Fibroblast of lung (primary cell): ENCODE data around the gene MAP7. TPM values are rescaled to one million over a fixed set of nuclear protein-coding genes. Genes with fewer than 3 reads are reported as not detected.

ENCODE experiments used
- DNase-seq, 2 donors: peaks; one replicate each; pipeline versions ENCODE4 v3.0.0 to v3.0.0-alpha.2; 2010; ENCODE audit warnings: low read depth in 2 of 2
- H2AFZ ChIP-seq: 2 replicates; pipeline ENCODE4 v1.5.1; 2012; ENCODE audit warnings: low read length, control low read depth, inconsistent platforms
- H3K27ac ChIP-seq: 2 replicates; pipeline ENCODE4 v1.5.1; 2011; ENCODE audit warnings: low read length, control low read depth; ENCODE audit not compliant: insufficient read depth
- H3K27me3 ChIP-seq: 2 replicates; pipeline ENCODE4 v1.5.1; 2011; ENCODE audit warnings: mild to moderate bottlenecking, low read length; ENCODE audit not compliant: control insufficient read depth, insufficient read depth
- H3K36me3 ChIP-seq: 2 replicates; pipeline ENCODE4 v1.5.1; 2011; ENCODE audit warnings: low read length; ENCODE audit not compliant: control insufficient read depth, insufficient read depth
- H3K4me1 ChIP-seq: 2 replicates; pipeline ENCODE4 v1.5.1; 2011; ENCODE audit warnings: low read length; ENCODE audit not compliant: control insufficient read depth, insufficient read depth; ENCODE audit errors: extremely low read depth
- H3K4me2 ChIP-seq: 2 replicates; pipeline ENCODE4 v1.5.1; 2011; ENCODE audit warnings: low read length, control low read depth; ENCODE audit not compliant: insufficient read depth; ENCODE audit errors: extremely low read depth
- H3K4me3 ChIP-seq, 4 experiments: fragments of 200-600 bp in 1 of 4; sonication (generic) in 1 of 4; replicated peaks in 1 of 4; 2 replicates each; pipeline ENCODE4 v1.5.1; 2011 to 2016; ENCODE audit warnings: low read length in 4 of 4, low read depth in 3 of 4, mild to moderate bottlenecking in 3 of 4, control low read depth in 2 of 4, inconsistent platforms in 1 of 4, mixed read lengths in 1 of 4; ENCODE audit not compliant: insufficient read depth in 1 of 4; ENCODE audit errors: control extremely low read depth in 1 of 4
- H3K79me2 ChIP-seq: 2 replicates; pipeline ENCODE4 v1.5.1; 2012; ENCODE audit warnings: mild to moderate bottlenecking, low read length, inconsistent platforms; ENCODE audit not compliant: control insufficient read depth, insufficient read depth
- H3K9ac ChIP-seq: 2 replicates; pipeline ENCODE4 v1.5.1; 2011; ENCODE audit warnings: mild to moderate bottlenecking, low read length, control low read depth; ENCODE audit not compliant: insufficient read depth
- H3K9me3 ChIP-seq: 2 replicates; pipeline ENCODE4 v1.5.1; 2012; ENCODE audit warnings: low read depth, low read length; ENCODE audit not compliant: control insufficient read depth, insufficient read depth
- H4K20me1 ChIP-seq: 2 replicates; pipeline ENCODE4 v1.5.1; 2011; ENCODE audit warnings: low read length; ENCODE audit not compliant: control insufficient read depth, insufficient read depth; ENCODE audit errors: extremely low read depth
- EZH2 ChIP-seq: IDR thresholded peaks from 2 replicates; pipeline ENCODE4 v1.5.1; 2012; ENCODE audit warnings: low read length, control low read depth, mild to moderate bottlenecking; ENCODE audit errors: missing control alignments
- polyA plus RNA-seq, 2 donors: library from polyadenylated mRNA; depleted of rRNA in 1 of 2; stranded (reverse) in 1 of 2; unstranded in 1 of 2; fragments of >200 nt; gene quantifications; 2 replicates each; pipeline ENCODE4 v1.2.1, GENCODE V29; 2011 to 2012; ENCODE audit warnings: missing spikeins in 1 of 2
- total RNA-seq: library from RNA; depleted of rRNA; stranded (reverse); fragments of >200 nt; gene quantifications from 2 replicates; pipeline ENCODE4 v1.2.1, GENCODE V29; 2014
- TF ChIP-seq, protein P1 (sequence below), 2 donors: IDR thresholded peaks in 1 of 2; conservative IDR thresholded peaks in 1 of 2; 1 replicate in 1 of 2; 2 replicates in 1 of 2; pipeline ENCODE4 v1.5.1; 2011 to 2012; ENCODE audit warnings: low read length in 2 of 2, control low read depth in 1 of 2, inconsistent platforms in 1 of 2, low read depth in 1 of 2, mild to moderate bottlenecking in 1 of 2

MAP7 gene
- total and polyA plus RNA-seq, 2 donors (not counting 1 experiment from before 2014, with no cell fraction given) = 0.40 to 1.5 TPM

DNA sequence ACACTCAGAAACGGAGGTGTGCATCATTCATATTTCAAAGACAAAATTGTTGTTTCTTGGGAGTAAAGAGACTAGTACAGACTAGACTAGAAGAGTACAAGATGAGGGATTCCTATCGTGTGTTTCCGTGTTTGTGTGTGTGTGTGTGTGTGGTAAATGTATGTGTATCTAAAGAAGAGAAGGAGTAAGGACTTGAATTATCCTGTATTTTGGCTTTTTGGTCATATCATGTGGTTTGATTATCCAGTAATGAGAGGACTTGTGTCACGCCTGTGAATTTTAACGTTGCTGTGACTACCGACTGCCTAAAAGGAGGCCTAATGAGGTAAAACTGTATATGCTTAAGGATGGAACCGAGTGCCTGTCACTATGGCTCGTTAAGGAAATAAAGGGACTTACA lies 44.4 kb upstream of the MAP7 start:
- no peak overlapping the region for H2AFZ ChIP-seq
- H4K20me1 ChIP-seq = no peaks in the 10 kb centered on the region
- H3K4me3 ChIP-seq = no peak overlapping the region
- peaks cover 2% of the 10 kb centered on the region for H3K36me3 ChIP-seq
- no peaks in the 10 kb centered on the region for H3K27me3 ChIP-seq
- no peak for TF ChIP-seq EZH2
- TF ChIP-seq, protein P1, sequence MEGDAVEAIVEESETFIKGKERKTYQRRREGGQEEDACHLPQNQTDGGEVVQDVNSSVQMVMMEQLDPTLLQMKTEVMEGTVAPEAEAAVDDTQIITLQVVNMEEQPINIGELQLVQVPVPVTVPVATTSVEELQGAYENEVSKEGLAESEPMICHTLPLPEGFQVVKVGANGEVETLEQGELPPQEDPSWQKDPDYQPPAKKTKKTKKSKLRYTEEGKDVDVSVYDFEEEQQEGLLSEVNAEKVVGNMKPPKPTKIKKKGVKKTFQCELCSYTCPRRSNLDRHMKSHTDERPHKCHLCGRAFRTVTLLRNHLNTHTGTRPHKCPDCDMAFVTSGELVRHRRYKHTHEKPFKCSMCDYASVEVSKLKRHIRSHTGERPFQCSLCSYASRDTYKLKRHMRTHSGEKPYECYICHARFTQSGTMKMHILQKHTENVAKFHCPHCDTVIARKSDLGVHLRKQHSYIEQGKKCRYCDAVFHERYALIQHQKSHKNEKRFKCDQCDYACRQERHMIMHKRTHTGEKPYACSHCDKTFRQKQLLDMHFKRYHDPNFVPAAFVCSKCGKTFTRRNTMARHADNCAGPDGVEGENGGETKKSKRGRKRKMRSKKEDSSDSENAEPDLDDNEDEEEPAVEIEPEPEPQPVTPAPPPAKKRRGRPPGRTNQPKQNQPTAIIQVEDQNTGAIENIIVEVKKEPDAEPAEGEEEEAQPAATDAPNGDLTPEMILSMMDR (conservative IDR thresholded peaks at IDR 0.05 in 1 of 2, IDR thresholded peaks at IDR 0.05 in 1 of 2; ENCODE audit: low read depth in 1 of 2, low read length in 2 of 2) = no peak
- H3K27ac ChIP-seq = peak overlapping the region; percentile 80
- H3K4me2 ChIP-seq = peak overlapping the region; percentile 18
- no peak for DNase-seq
- H3K9me3 ChIP-seq = no peaks in the 10 kb centered on the region
- no peaks in the 10 kb centered on the region for H3K79me2 ChIP-seq
- H3K9ac ChIP-seq = no peak overlapping the region
- peaks cover 10% of the 10 kb centered on the region for H3K4me1 ChIP-seq

DNA sequence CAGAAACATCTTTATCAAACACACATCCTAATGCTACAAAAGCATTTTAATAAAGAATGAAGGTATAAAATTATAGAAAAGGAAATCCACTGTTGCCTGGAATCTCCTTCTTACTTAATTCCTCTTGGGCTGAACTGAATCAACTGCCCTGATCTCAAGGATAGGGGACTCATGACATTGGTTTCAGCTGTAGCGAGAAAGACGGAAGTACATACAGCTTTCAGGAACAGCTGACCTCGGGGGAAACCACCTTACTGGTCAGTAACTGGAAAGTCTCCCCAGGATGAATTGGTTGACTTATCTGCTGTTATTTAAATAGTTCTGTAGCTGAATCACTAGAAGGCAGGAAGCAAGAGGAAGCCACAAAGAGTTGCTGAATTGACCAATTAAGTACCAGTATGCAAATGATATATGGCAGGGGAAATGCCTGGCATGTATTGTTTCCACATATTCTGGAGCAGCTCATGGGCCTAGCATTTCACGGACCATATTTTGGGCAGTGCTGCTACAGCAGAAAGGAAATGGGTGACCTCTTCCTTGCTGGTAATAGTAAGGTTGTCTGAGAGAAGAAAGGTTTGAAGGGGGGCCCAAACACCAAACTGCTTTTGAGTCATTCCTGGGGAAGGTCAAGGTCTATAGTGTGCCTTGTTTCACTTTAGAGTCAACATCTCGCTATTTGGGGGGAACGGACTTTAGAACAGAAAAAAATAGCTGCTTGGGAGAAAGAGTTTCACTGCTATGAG lies 43.7 kb upstream of the MAP7 start:
- H2AFZ ChIP-seq = no peak overlapping the region

DNA sequence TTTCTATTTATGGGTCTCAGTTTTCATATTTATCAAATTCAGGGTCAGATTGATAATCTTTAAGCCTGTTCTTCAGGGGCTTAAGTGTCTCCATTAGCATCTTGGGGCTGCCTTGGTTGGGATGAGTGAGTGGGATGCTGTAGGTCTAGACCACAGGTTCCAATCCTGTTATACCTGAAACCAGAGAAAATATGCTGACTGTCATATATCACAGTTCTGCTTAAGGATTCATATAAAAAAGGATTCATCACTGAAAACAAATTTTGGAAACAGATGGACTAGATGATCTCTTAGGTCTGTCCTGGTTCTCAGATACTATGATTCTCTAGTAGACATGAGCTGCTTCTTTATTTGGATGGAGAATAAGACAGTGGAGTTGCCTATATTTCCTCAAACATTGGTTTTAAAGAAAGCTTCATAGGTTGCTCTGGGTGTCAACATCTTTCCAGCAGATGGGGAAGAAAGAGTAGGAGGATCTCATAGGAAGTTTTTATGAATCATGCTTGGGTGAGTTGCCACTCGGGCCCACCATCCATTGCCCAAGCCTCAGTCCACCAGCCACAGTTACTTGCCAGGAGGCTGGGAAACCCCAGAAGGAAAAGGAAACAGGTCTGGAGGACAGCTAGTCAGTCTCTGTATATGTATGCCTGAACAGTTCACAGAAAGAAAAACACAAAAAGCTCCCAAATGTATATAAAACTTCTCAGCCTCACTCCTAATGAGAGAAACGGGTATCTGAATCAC lies 42.9 kb upstream of the MAP7 start:
- no peaks in the 10 kb centered on the region for H3K79me2 ChIP-seq
- DNase-seq = peak; percentile 43 to 71
- H3K4me3 ChIP-seq = no peak overlapping the region
- no peaks in the 10 kb centered on the region for H3K36me3 ChIP-seq
- no peaks in the 10 kb centered on the region for H3K27me3 ChIP-seq
- H3K9me3 ChIP-seq = no peaks in the 10 kb centered on the region
- H3K4me2 ChIP-seq = no peak overlapping the region
- H3K4me1 ChIP-seq = peaks cover 8% of the 10 kb centered on the region
- no peaks in the 10 kb centered on the region for H4K20me1 ChIP-seq
- H2AFZ ChIP-seq = no peak overlapping the region
- H3K9ac ChIP-seq = no peak overlapping the region
- TF ChIP-seq EZH2 = no peak
- TF ChIP-seq, protein P1 (conservative IDR thresholded peaks at IDR 0.05 in 1 of 2, IDR thresholded peaks at IDR 0.05 in 1 of 2; ENCODE audit: low read depth in 1 of 2, low read length in 2 of 2) = no peak
- H3K27ac ChIP-seq = peak overlapping the region; percentile 80

More for the DNA sequence above, 43.7 kb upstream of the MAP7 start:
- TF ChIP-seq, protein P1 (conservative IDR thresholded peaks at IDR 0.05 in 1 of 2, IDR thresholded peaks at IDR 0.05 in 1 of 2; ENCODE audit: low read depth in 1 of 2, low read length in 2 of 2) = no peak
- TF ChIP-seq EZH2 = no peak
- Histone ChIP-seq H3K9me3 (no peaks in the 10 kb centered on the region), H4K20me1 (no peaks in the 10 kb centered on the region), H3K9ac (no peak overlapping the region), H3K4me2 (peak overlapping the region; percentile 18), H3K4me3 (peak overlapping the region in 1 of 4 experiments; percentile 4), H3K36me3 (peaks cover 2% of the 10 kb centered on the region), H3K4me1 (peaks cover 8% of the 10 kb centered on the region), H3K27me3 (no peaks in the 10 kb centered on the region), H3K79me2 (no peaks in the 10 kb centered on the region), H3K27ac (peak overlapping the region; percentile 80)
- peak; percentile 96 to 100 for DNase-seq
